Testis (tissue), 3 donors: ENCODE data around the gene PRPF4. TPM values are rescaled to one million over a fixed set of nuclear protein-coding genes. Genes with fewer than 3 reads are reported as not detected.
A peak's percentile ranks its signal among the peaks of the same experiment; 100 is the strongest.

Source experiments
- DNase-seq: peaks from one replicate; pipeline ENCODE4 v3.0.0-alpha.2; 2019
- H3K27ac ChIP-seq, 2 donors: fragments of 200-600 bp; sonication (generic); one replicate each; pipeline ENCODE4 v1.5.1; 2019
- H3K27me3 ChIP-seq: fragments of 200-600 bp; sonication (generic); one replicate; pipeline ENCODE4 v1.5.1; 2019
- H3K36me3 ChIP-seq: fragments of 200-600 bp; sonication (generic); one replicate; pipeline ENCODE4 v1.5.1; 2017; ENCODE audit warnings: low read depth; ENCODE audit errors: missing control alignments
- H3K4me1 ChIP-seq: fragments of 200-600 bp; sonication (generic); one replicate; pipeline ENCODE4 v1.5.1; 2019
- H3K4me3 ChIP-seq, 2 donors: fragments of 200-600 bp; sonication (generic); one replicate each; pipeline ENCODE4 v1.5.1; 2017 to 2019
- H3K9me3 ChIP-seq: fragments of 200-600 bp; sonication (generic); one replicate; pipeline ENCODE4 v1.5.1; 2017
- CTCF ChIP-seq, 3 experiments: fragments of 450-650 bp in 2 of 3; fragments of 200-600 bp in 1 of 3; sonication (generic) in 1 of 3; IDR thresholded peaks; one replicate each; pipeline ENCODE4 v1.5.1; 2016 to 2019; ENCODE audit warnings: antibody characterized with exemption in 3 of 3, mild to moderate bottlenecking in 2 of 3, moderate library complexity in 1 of 3
- POLR2A ChIP-seq: fragments of 450-650 bp; IDR thresholded peaks from one replicate; pipeline ENCODE4 v1.6.1; 2017; ENCODE audit warnings: antibody characterized with exemption, mild to moderate bottlenecking, moderate library complexity
- WGBS, 2 donors: methylation state at CpG; one replicate each; pipeline ENCODE4 v1.1.5; 2018; 5-methylcytosine and 5-hydroxymethylcytosine counted together
- intact Hi-C: fragments of 100-400 bp; cut with DNase I; formaldehyde crosslinking; loops from one replicate; pipeline ENCODE4 v1.15.1; 2023; ENCODE audit warnings: low total_unique reads
- polyA plus RNA-seq: library from polyadenylated mRNA; stranded (reverse); fragments of 350-450 nt; fragmentation: Illumina TruSeq; extraction: RNeasy Lipid Tissue Mini Kit (QIAGEN cat#74804); gene quantifications from one replicate; pipeline ENCODE4 v1.2.3, GENCODE V29; 2014; ENCODE audit warnings: low read depth, low replicate concordance; ENCODE audit not compliant: insufficient read depth
- total RNA-seq, 2 donors: library from RNA; depleted of rRNA; stranded (reverse); fragments of >200 nt; gene quantifications; one replicate each; pipeline ENCODE4 v1.2.3, GENCODE V29; 2016

PRPF4 gene
- total and polyA plus RNA-seq, 3 donors from 2014 or later = 27.3 to 30.3 (median 29.9) TPM

DNA sequence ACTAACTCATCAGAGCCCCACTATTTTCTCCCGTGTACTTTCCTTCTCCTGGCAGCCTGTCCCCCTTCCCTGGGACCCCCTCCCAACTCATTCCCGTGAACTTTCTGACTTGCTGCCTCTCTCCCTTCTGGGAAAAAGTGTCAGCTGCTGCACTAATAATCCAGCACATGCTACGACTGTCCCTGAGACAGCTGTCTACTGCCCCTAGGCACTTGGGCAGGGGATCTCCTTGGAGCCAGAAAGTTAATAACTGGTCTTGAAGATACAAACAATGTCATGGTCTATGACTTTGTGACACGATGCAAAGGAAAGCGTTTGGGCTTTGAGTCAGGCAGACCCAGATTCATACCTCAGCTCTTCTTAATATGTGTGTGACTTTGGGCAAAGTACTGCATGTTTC lies 37.8 kb downstream of the PRPF4 start:
- no peaks in the 10 kb centered on the region for H3K9me3 ChIP-seq
- no peaks in the 10 kb centered on the region for H3K27me3 ChIP-seq
- no peak overlapping the region for H3K27ac ChIP-seq
- 67 to 71% methylated on average over 5 of the region's 5 CpGs for WGBS, 2 donors
- intact Hi-C loops = no loop called here
- TF ChIP-seq POLR2A = no peak
- TF ChIP-seq CTCF (IDR thresholded peaks at IDR 0.05) = no peak
- no peak overlapping the region for H3K4me3 ChIP-seq
- H3K4me1 ChIP-seq = no peaks in the 10 kb centered on the region
- DNase-seq = no peak
- H3K36me3 ChIP-seq = no peaks in the 10 kb centered on the region

DNA sequence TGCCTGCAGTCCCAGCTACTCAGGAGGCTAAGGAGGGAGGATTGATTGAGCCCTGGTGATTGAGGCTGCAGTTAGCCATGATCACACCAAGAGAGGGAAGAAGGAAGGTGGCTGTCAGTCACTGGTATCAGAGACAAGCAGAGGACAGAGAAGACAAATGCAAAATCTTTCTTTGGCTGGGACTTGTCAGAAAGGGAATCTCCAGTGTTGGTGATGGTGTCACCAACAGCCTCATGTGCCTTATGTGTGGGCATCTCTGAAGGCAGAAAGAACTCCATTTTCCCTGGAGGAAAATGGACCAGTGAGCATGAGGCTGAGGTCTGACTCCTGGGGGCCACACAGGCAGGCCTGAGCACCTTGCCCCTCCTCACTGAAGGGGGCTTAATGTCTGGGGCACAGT lies 39.8 kb downstream of the PRPF4 start:
- Histone ChIP-seq H3K9me3 (no peaks in the 10 kb centered on the region), H3K36me3 (no peaks in the 10 kb centered on the region), H3K4me1 (no peaks in the 10 kb centered on the region), H3K27me3 (no peaks in the 10 kb centered on the region), H3K27ac (no peak overlapping the region), H3K4me3 (no peak overlapping the region)
- no peak for TF ChIP-seq CTCF (IDR thresholded peaks at IDR 0.05)
- no peak for TF ChIP-seq POLR2A
- intact Hi-C loops = no loop called here
- no peak for DNase-seq

DNA sequence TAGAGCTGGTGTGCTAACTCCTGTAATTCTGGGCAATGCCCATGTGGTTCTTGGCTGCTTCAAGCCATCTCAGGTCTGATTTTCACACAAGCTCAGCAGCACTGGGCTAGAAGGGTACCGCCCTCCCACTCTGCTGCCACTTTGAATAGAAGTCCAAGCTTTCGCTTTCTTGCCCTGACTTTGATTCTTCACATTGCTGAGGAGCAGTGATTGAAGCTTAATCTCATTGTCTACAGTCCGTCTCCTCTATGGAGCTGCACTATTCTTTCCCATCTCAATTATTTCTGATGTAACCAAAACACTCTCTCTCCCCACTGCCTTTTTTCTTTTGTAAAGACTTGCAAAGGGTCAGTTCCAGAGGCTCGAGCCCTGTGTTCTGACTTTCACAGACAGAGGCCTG lies 40.6 kb downstream of the PRPF4 start:
- Histone ChIP-seq H3K9me3 (no peaks in the 10 kb centered on the region), H3K27ac (no peak overlapping the region), H3K36me3 (no peaks in the 10 kb centered on the region), H3K27me3 (no peaks in the 10 kb centered on the region), H3K4me3 (no peak overlapping the region), H3K4me1 (no peaks in the 10 kb centered on the region)
- intact Hi-C loops = no loop called here
- TF ChIP-seq POLR2A = no peak
- TF ChIP-seq CTCF (IDR thresholded peaks at IDR 0.05) = no peak
- DNase-seq = no peak
- WGBS, 2 donors = 93 to 96% methylated on average over 4 of the region's 4 CpGs

DNA sequence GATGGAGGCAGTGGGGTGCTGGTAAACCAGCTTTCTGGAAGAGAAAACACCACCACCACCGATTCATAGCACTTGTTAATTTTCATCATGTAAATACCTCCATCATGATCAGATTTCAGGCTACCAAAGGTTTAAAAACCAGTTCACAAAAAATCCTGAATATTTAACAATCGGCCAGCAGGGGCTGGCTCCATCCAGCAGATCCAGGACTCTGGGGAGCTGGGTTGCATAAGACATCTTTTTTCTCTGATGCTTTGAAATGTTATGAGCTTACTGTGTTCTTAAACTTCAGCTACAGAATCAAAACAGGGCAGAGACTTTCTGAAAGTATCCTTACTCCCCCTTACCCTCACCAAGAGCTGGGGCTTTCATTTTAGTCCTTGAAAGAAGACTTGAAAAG lies 42.3 kb downstream of the PRPF4 start:
- no peaks in the 10 kb centered on the region for H3K27me3 ChIP-seq
- no peak overlapping the region for H3K27ac ChIP-seq
- no peak for DNase-seq
- H3K36me3 ChIP-seq = no peaks in the 10 kb centered on the region
- TF ChIP-seq POLR2A (no peak), CTCF (IDR thresholded peaks at IDR 0.05) (peak; percentile 11 to 42 (median 19))
- no peaks in the 10 kb centered on the region for H3K9me3 ChIP-seq
- no peaks in the 10 kb centered on the region for H3K4me1 ChIP-seq
- intact Hi-C loops = no loop called here
- H3K4me3 ChIP-seq = no peak overlapping the region
- WGBS, 2 donors = 64 to 75% methylated on average over 2 of the region's 2 CpGs

- no peak overlapping the region for H3K4me3 ChIP-seq
- no peaks in the 10 kb centered on the region for H3K27me3 ChIP-seq
- H3K9me3 ChIP-seq = no peaks in the 10 kb centered on the region
- no peak overlapping the region for H3K27ac ChIP-seq
- WGBS, 2 donors = 91 to 100% methylated on average over 1 to 2 of the region's 2 CpGs
- no peaks in the 10 kb centered on the region for H3K4me1 ChIP-seq
- no peak for TF ChIP-seq CTCF (IDR thresholded peaks at IDR 0.05)
- no peak for TF ChIP-seq POLR2A
- no peaks in the 10 kb centered on the region for H3K36me3 ChIP-seq
- DNase-seq = no peak
- intact Hi-C loops = no loop called here
These were observed 43.6 kb downstream of the PRPF4 start for GRCh38 chr9:113319054-113319453.
